Body of pancreas (tissue), 4 donors: ENCODE results near the gene PARVG. TPM values are rescaled to one million over a fixed set of nuclear protein-coding genes. Genes with fewer than 3 reads are reported as not detected.

Experiments
- ATAC-seq: fragments of 150-250 bp; one replicate; pipeline ENCODE4 v1.9.1; 2016
- DNase-seq, 4 donors: peaks; one replicate each; pipeline ENCODE4 v3.0.0-alpha.2; 2019
- H3K27ac ChIP-seq, 4 donors: fragments of 200-600 bp; sonication (generic); 1 replicate in 3 of 4; 2 replicates in 1 of 4; pipeline versions ENCODE4 v1.5.1 to v1.6.1; 2016 to 2019; ENCODE audit warnings: mild to moderate bottlenecking in 1 of 4, mixed read lengths in 1 of 4, moderate library complexity in 1 of 4
- H3K27me3 ChIP-seq, 2 donors: fragments of 200-600 bp; sonication (generic); one replicate each; pipeline ENCODE4 v1.6.0; 2016; ENCODE audit warnings: mild to moderate bottlenecking in 1 of 2
- H3K36me3 ChIP-seq, 2 donors: fragments of 200-600 bp; sonication (generic); replicated peaks in 1 of 2; 2 replicates each; pipeline ENCODE4 v1.5.1; 2016; ENCODE audit warnings: low read depth in 2 of 2; ENCODE audit not compliant: insufficient read depth in 1 of 2
- H3K4me1 ChIP-seq: fragments of 200-600 bp; sonication (generic); one replicate; pipeline ENCODE4 v1.6.0; 2016
- H3K4me3 ChIP-seq, 2 donors: fragments of 200-600 bp; sonication (generic); 1 replicate in 1 of 2; 2 replicates in 1 of 2; pipeline ENCODE4 v1.5.1; 2016 to 2019
- H3K9me3 ChIP-seq, 3 donors: fragments of 200-600 bp; sonication (generic); 1 replicate in 2 of 3; 2 replicates in 1 of 3; pipeline ENCODE4 v1.5.1; 2016
- CTCF ChIP-seq, 7 experiments: fragments of 450-650 bp in 4 of 7; fragments of 200-600 bp in 3 of 7; sonication (generic) in 3 of 7; IDR thresholded peaks; one replicate each; pipeline ENCODE4 v1.5.1; 2016 to 2019; ENCODE audit warnings: antibody characterized with exemption in 7 of 7
- POLR2A ChIP-seq, 3 donors: fragments of 450-650 bp; IDR thresholded peaks; one replicate each; pipeline ENCODE4 v1.6.1; 2016; ENCODE audit warnings: antibody characterized with exemption in 3 of 3, mild to moderate bottlenecking in 2 of 3
- WGBS, 2 donors: methylation state at CpG; one replicate each; pipeline ENCODE4 v1.1.5; 2017; 5-methylcytosine and 5-hydroxymethylcytosine counted together
- intact Hi-C: fragments of 100-400 bp; cut with DNase I; formaldehyde crosslinking; loops from one replicate; pipeline ENCODE4 v1.15.1; 2023
- total RNA-seq, 2 donors: library from RNA; depleted of rRNA; stranded (reverse); fragments of >200 nt; gene quantifications; one replicate each; pipeline ENCODE4 v1.1.0, GENCODE V29; 2016

Gene PARVG
- total RNA-seq, 2 donors from 2014 or later, result 8.8 to 13.2 TPM

GRCh38 chr22:44157916-44158618 lies 22.7 kb upstream of the PARVG start:
- no peaks in the 10 kb centered on the region for H3K36me3 ChIP-seq

GRCh38 chr22:44158816-44159215 lies 21.9 kb upstream of the PARVG start:
- Histone ChIP-seq H3K27me3 (no peaks in the 10 kb centered on the region), H3K4me3 (no peak overlapping the region), H3K4me1 (no peaks in the 10 kb centered on the region), H3K36me3 (no peaks in the 10 kb centered on the region), H3K9me3 (no peaks in the 10 kb centered on the region), H3K27ac (no peak overlapping the region)
- no peak for TF ChIP-seq POLR2A (IDR thresholded peaks at IDR 0.05)
- TF ChIP-seq CTCF (IDR thresholded peaks at IDR 0.05), result no peak
- ATAC-seq, result no peak
- WGBS, 2 donors, result 72 to 78% methylated on average over 8 of the region's 8 CpGs
- DNase-seq, result no peak
- intact Hi-C loops, result no loop called here

More at GRCh38 chr22:44157916-44158618, 22.7 kb upstream of the PARVG start:
- 84 to 86% methylated on average over 13 of the region's 13 CpGs for WGBS, 2 donors
- H3K4me3 ChIP-seq, result no peak overlapping the region
- no peaks in the 10 kb centered on the region for H3K4me1 ChIP-seq
- intact Hi-C loops, result no loop called here
- H3K9me3 ChIP-seq, result no peaks in the 10 kb centered on the region
- TF ChIP-seq POLR2A (IDR thresholded peaks at IDR 0.05), result no peak
- TF ChIP-seq CTCF (IDR thresholded peaks at IDR 0.05), result no peak
- no peak for ATAC-seq
- H3K27me3 ChIP-seq, result no peaks in the 10 kb centered on the region
- no peak overlapping the region for H3K27ac ChIP-seq
- no peak for DNase-seq

- Histone ChIP-seq H3K4me3 (no peak overlapping the region), H3K36me3 (no peaks in the 10 kb centered on the region), H3K27me3 (no peaks in the 10 kb centered on the region), H3K9me3 (no peaks in the 10 kb centered on the region), H3K27ac (no peak overlapping the region), H3K4me1 (no peaks in the 10 kb centered on the region)
- TF ChIP-seq POLR2A (IDR thresholded peaks at IDR 0.05), result no peak
- TF ChIP-seq CTCF (IDR thresholded peaks at IDR 0.05), result no peak
- ATAC-seq (no peak), DNase-seq (no peak)
- WGBS, 2 donors, result 86 to 91% methylated on average over 7 of the region's 7 CpGs
- intact Hi-C loops, result no loop called here
These were observed 21.5 kb upstream of the PARVG start for GRCh38 chr22:44159221-44159620.

GRCh38 chr22:44159811-44160210 lies 20.9 kb upstream of the PARVG start:
- no peaks in the 10 kb centered on the region for H3K27me3 ChIP-seq
- no peak overlapping the region for H3K4me3 ChIP-seq
- H3K9me3 ChIP-seq, result no peaks in the 10 kb centered on the region
- H3K36me3 ChIP-seq, result no peaks in the 10 kb centered on the region
- ATAC-seq (no peak), DNase-seq (no peak)
- 53 to 64% methylated on average over 7 of the region's 7 CpGs for WGBS, 2 donors
- no peaks in the 10 kb centered on the region for H3K4me1 ChIP-seq
- no peak overlapping the region for H3K27ac ChIP-seq
- intact Hi-C loops, result no loop called here
- TF ChIP-seq CTCF (IDR thresholded peaks at IDR 0.05), result no peak
- no peak for TF ChIP-seq POLR2A (IDR thresholded peaks at IDR 0.05)

- 63% methylated on average over 4 to 5 of the region's 5 CpGs for WGBS, 2 donors
- H3K36me3 ChIP-seq, result no peaks in the 10 kb centered on the region
These were observed 20.3 kb upstream of the PARVG start for GRCh38 chr22:44160421-44160820.

More at GRCh38 chr22:44160421-44160820, 20.3 kb upstream of the PARVG start:
- no peaks in the 10 kb centered on the region for H3K27me3 ChIP-seq
- DNase-seq (no peak), ATAC-seq (no peak)
- H3K9me3 ChIP-seq, result no peaks in the 10 kb centered on the region
- H3K4me3 ChIP-seq, result no peak overlapping the region
- intact Hi-C loops, result no loop called here
- no peaks in the 10 kb centered on the region for H3K4me1 ChIP-seq
- H3K27ac ChIP-seq, result no peak overlapping the region
- TF ChIP-seq CTCF (IDR thresholded peaks at IDR 0.05) (no peak), POLR2A (IDR thresholded peaks at IDR 0.05) (no peak)
